Renal pelvis (tissue), 4 donors: ENCODE measurements around the gene RIPK4. TPM values are rescaled to one million over a fixed set of nuclear protein-coding genes. Genes with fewer than 3 reads are reported as not detected.
"Not testable (repeated sequence)": the region's sequence is repeated elsewhere in the genome, so short reads cannot be mapped to it uniquely, and the experiment has no call there.

ENCODE experiments used
- DNase-seq: peaks from one replicate; pipeline ENCODE4 v3.0.0-alpha.2; 2013
- polyA plus RNA-seq, 3 donors: library from polyadenylated mRNA; unstranded; fragments of 120-200 nt; gene quantifications; one replicate each; pipeline ENCODE4 v1.2.1, GENCODE V29; 2013; ENCODE audit not compliant: insufficient read length in 3 of 3

The RIPK4 gene
- polyA plus RNA-seq, 3 donors, result 19.9 to 25.3 (median 23.2) TPM

GRCh38 chr21:41741253-41742072 is 25.4 kb downstream of the RIPK4 start:
- DNase-seq, result no peak

- DNase-seq, result no peak
Observed at GRCh38 chr21:41740604-41741252, 26.1 kb downstream of the RIPK4 start.

DNA sequence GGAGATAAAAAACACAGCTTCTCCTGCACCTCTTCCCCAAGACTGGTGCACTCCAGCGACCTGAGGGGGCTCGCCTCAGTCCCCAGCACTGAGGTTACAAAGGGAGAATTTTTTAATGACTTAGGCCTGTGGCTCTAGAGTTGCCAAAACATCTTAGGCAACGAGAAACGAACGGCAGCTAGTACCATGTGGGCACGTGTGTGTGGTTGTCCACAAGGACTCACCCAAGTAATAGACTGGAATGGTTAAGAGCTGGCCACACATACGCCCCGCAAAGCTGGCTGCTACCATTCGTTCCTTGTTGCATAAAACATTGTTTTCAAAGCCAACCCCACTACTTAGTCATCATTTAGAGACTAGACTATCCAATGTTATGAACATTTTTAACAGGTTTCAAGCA is 26.9 kb downstream of the RIPK4 start:
- no peak for DNase-seq

GRCh38 chr21:41739011-41739410 is 27.8 kb downstream of the RIPK4 start:
- DNase-seq, result no peak

GRCh38 chr21:41737651-41738324 is 29.1 kb downstream of the RIPK4 start:
- DNase-seq, result no peak

- DNase-seq, result no peak
Observed at GRCh38 chr21:41736423-41736822, 30.4 kb downstream of the RIPK4 start.

DNA sequence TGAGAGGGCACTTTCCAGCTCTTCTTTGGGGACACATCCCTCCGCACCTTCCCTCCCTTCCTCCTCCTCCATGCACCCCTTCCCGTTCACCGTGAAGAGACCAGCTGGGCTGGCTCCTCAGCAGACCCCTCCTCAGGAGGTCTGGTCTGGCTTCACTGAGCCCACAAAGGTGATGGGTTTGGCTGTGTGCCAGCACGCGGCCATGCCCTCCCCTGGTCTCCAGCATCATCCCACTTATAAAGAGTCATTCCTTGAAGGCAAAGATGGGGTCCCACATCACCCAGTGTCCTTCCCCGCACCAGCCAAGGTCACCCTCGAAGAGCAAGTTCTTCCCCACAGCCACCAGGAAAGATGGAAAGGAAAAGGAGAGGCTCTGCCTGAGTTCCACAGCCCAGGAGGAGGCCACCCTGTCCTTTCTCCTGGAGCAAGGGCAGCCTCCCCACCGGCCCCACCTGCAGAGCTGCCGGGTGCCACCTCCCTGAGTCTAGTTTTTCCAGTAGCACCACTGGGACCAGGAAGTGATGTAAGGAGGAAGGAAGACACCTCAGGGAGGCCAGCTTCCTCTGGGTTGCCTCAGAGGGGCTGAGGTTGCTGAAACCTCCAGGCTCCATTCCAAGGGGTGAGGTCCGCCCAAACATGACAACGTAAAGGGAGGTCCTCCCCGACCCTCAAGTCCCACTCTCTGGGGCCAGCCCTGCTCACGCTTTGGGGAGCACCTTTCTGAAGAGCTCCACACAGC is 32.7 kb downstream of the RIPK4 start:
- no peak for DNase-seq

DNA sequence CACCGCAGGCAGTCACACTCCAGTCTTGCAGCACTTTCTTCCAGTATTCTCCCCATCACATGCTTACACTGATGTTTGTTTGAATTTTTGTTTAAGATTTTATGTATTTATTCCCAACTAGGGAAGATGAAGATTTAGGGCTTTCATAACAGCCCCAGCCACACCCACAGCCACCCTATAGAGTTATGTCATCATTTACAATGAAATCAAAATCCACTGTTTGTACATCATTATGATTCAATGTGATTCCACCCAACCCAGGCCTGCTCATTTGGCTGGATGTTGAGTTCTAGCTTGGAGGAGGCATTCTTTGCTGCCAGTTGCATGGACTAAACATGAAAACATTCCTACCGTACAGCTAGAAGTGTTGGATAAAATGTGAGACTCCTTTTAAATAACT is 35.8 kb downstream of the RIPK4 start:
- DNase-seq, result no peak

DNA sequence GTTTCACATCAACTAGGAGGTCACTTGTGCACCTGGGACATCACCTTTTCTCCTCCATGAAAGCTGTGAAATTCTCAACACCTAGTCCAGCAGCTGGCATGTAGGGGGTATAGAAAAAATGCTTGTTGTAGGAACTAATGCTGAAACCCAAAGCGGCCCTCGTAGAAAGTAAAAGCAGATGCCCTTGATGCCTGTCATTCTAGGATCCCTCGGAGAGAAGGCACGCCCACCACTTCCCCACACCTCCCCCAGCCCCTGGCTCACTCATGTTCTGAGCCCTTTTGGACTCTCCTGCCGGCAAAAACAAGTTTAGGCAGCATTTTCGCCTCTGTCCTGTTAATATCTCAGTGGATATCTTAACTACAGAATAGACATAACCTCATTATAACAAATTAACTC is 36.5 kb downstream of the RIPK4 start:
- DNase-seq, result no peak

DNA sequence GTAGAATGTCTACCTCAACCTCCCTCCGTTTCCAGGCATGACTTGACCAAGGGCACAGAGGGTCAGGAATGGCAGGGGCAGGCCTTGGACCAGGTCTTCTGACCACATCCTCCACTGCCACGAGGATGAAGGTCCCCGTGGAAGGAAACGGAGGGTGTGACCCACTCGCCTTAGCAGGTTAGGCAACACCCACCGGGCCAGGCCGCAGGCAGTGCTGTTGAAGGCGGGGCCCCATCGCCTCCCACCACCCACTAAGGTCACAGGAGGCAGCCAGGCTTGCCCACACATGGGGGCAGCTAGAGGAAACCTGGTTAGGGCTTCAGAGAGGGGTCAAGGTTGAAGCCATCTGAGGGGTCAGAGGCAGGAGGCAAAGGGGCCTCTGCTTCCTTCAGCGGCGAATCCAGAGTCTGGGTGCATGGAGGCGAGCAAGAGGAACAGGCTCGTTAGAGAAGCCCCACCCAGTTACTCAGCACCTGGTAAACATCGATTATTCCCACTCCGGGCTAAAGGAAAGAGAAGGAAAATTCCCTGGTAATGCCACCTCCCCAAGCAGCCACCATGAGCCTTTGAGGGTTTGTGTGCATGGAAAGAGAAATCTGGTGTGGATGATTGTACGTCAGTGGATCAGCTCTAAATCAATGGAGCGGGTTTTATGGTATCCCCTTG is 37.0 kb downstream of the RIPK4 start:
- DNase-seq, result no peak

GRCh38 chr21:41727784-41728763 is 38.8 kb downstream of the RIPK4 start:
- no peak for DNase-seq

DNA sequence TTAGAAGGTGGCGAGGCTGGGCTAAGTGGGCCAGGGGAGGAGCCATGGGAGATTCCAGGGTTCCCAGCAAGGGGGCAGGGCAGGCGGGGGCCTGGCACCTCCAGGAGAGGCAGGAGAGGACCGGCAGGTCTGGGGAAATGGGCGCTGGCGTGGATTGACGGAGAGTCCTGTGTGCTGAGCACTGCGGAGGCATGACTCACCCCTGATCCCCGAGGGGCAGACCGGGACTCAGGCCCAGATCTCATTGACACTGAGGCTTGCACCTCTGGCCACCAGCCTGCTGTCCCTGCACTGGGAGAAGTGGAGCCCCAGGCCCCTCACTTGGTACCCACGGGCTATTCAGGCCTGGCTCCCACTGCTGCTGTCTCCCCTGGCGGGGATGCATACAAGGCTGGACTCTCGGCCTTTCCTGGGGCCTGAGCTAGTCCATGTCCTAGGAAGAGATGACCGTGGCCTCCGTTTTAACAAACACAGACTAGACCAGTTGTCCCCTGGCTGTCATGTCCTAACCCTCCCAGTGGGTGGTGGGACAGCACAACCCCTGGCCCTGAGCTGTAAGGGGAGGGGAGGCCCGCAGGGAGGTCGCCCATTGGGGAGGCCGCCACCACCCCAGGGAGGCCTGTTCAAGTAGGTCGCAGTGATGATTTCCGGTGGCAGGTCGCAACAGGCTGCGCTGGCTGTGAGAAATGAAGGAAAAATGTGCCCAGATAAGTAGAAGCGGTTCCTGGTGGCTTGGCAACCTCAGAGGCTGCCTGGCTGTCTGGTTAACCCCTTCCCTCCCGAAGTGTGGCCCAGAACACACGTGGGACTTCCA is 39.7 kb downstream of the RIPK4 start:
- no peak for DNase-seq

DNA sequence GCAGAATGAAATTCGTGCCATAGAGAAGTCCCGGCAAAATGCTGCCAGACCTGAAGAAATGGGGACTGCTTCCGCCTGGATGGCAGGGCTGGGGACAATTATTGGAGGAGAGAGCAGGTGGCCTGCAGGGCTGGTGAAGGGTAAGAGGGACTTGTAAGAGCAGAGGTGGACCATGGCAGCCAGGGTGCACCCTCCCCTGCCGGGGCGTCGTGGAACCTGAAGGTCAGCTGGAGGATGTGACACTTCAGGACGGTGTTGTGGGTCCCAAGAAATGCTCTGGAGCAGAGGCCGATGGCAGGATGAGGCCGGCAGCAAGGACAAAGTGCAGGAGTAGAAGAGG is 40.3 kb downstream of the RIPK4 start:
- no peak for DNase-seq

DNA sequence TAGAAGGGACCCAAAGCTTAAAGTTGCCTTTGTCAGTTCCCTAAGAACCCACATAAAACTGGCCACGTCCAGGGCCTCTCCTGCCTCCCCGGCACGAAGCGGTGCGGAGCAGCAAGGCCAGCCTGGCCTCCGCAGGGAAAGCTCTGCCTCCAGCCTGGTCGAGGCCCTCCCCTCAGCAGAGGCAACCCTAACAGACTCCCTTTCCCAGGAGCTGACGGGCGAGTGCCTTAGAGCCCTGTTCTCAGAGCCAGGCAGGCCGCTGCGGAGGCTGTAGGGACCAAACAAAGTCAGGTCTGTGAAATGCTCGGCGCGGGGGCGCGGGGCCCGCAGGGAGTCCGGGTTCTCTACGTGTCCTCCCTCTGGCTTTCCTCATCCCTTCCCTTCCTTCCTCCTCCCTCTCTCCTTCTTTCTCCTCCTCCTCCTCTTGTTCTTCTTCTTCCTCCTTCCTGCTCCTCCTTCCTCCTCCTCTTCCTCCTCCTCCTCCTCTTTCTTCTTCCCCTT is 40.7 kb downstream of the RIPK4 start:
- DNase-seq, result no peak

DNA sequence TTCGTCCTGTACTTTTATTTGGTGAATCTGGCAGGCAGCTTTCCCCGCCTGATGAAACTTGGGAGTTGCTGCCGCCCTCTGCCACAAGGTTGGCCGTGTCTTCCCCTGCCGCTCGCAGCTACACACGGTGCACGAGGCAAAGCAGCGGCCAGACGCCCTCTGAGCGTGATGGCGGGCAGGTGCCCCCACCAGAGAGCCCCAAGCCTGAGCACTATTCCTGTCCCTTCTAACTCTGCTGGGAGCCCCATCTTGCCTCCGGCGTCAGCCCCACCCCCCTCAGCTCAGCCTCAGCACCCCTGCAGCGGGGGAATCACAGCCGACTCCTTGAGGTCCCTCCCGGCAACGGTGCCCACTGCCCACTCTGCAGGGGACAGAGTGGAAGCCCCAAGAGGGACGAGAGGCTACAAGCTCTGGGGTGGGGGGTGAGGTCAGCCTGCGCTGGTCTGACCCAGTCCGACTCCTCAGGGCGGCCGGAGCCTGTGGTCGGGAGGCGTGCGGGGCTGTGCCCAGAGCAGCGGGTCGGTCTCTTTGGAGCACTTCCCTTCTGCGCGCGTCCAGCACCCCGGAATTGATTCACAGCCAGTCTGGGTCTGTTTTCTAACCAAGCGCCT is 41.3 kb downstream of the RIPK4 start:
- no peak for DNase-seq

DNA sequence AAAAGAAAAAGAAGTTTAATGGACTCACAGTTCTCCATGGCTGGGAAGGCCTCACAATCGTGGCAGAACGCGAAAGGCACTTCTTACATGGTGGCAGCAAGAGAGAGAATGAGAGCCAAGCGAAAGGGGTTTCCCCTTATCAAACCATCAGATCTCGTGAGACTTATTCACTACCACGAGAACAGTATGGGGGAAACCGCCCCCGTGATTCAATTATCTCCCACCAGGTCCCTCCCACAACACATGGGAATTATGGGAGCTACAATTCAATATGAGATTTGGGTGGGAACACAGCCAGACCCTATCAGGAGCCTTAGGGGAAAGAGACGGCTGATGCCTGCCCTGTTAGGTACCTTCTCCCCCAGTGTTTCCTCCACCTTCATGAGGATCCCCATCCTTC is 43.0 kb downstream of the RIPK4 start:
- not testable (repeated sequence) for DNase-seq

DNA sequence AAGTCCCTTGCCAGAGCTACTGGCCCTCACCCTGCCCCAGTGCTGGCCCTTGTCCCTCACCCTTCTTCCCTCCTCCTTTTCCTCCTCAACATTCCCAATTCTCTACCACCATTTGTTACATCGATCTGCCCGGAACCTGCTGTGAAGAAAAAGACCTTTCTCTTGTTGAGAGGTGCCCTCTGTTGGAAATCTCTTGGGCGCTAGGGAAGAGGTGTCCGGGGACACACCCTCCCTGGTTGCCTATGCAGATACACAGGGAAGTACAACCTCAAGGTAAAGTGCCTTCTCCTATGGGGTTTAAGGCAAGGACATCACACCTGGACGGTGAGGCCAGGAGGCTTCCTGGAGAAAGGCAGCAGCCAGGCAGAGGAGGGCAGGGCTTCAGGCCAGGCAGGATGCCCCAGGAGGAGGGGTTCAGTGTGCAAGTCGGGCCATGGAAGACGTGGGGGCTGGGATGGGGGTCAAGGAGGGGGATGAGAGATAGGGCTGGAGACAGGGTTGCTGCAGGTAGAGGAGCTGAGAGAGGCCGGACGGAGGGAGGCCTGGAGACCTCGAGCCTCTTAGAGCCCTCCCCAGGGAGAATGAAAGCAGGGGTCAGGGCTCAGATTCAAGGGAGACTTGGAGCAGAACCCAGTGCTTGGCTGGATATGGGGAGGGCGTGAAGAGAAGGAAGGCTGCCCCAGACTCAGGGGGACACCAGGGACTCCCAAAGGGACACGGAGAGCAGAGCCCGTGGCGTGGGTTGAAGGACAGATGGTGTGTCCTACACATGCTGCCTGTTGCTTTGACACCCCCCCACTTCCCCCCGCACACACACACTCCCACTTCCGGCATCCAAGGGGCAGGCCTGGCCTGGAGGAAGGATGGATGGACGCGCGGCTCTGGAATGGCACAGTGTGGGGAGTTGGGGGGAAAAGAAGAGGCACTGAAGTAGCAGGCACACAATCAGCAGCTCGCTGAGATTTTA is 44.5 kb downstream of the RIPK4 start:
- no peak for DNase-seq

DNA sequence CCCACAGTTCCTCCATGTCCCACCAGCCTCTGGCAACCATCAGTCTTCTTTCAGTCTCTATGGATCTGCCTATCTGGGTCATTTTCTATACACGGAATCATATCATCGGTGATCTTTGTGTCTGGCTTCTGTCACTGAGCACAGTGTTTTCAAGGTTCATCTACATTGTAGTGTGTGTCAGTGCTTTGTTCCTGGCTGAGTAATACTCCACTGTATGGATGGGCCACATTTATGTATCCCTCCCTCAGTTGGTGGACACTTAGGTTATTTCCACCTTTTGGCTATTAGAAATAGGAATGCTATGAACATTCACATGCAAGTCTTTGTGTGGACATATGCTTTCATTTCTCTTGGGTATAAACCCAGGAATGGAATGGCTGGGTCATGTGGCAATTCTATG is 46.6 kb downstream of the RIPK4 start:
- DNase-seq, result no peak
